GM12878 (cell line): ENCODE data around the gene ADARB1. TPM values are rescaled to one million over a fixed set of nuclear protein-coding genes. Genes with fewer than 3 reads are reported as not detected.

Experiments used
- ATAC-seq: fragments of 200-7000 bp; cut with Tn5 transposase; 3 replicates; pipeline ENCODE4 v1.9.1; 2020; ENCODE audit warnings: mild to moderate bottlenecking, moderate library complexity
- BruUV-seq: library from RNA; stranded (reverse); fragments of 400-500 nt; replicated peaks from 2 replicates; lab custom pipeline; 2021; lab: Mats Ljungman, UMichigan
- CTCF ChIA-PET: fragments of 300-600 bp; sonication (Branson Sonifier 250); formaldehyde crosslinking; extraction: SDS; loops from one replicate; lab custom pipeline; 2021; ENCODE audit warnings: inconsistent platforms; lab: Yijun Ruan, JAX
- POLR2A ChIA-PET: fragments of 350-600 bp; formaldehyde crosslinking; extraction: SDS; loops from one replicate; lab custom pipeline; 2021; ENCODE audit warnings: inconsistent platforms; lab: Charles Lee
- RAD21 ChIA-PET: fragments of 300-600 bp; sonication (Branson Sonifier 250); formaldehyde crosslinking; loops from one replicate; lab custom pipeline; 2023; ENCODE audit warnings: antibody characterized with exemption; ENCODE audit not compliant: unreplicated experiment; lab: Charles Lee
- SMC1A ChIA-PET: fragments of 300-600 bp; sonication (Branson Sonifier 250); formaldehyde crosslinking; loops from one replicate; lab custom pipeline; 2023; ENCODE audit not compliant: unreplicated experiment, uncharacterized antibody; lab: Charles Lee
- DNase-seq: peaks from one replicate; pipeline ENCODE4 v3.0.0-alpha.2; 2011; ENCODE audit warnings: low read depth, low spot score
- FAIRE-seq: peaks from 3 replicates; lab custom pipeline; 2011; peaks lifted over from hg19 to GRCh38; lab: Jason Lieb, UNC
- H2AFZ ChIP-seq: 2 replicates; pipeline ENCODE4 v1.6.0; 2011; ENCODE audit warnings: low read depth, low read length, control low read depth; ENCODE audit not compliant: control insufficient read depth
- H3K27ac ChIP-seq: 2 replicates; pipeline ENCODE4 v1.5.1; 2011; ENCODE audit warnings: control low read depth; ENCODE audit not compliant: control insufficient read depth, insufficient read depth
- H3K27me3 ChIP-seq, 2 experiments: replicated peaks in 1 of 2; 2 replicates each; pipeline versions ENCODE4 v1.6.0 to v1.6.1; 2011; ENCODE audit warnings: low read length in 1 of 2; ENCODE audit not compliant: control insufficient read depth in 2 of 2, insufficient read depth in 2 of 2
- H3K36me3 ChIP-seq, 2 experiments: 2 replicates each; pipeline ENCODE4 v1.5.1; 2011; ENCODE audit warnings: low read length in 1 of 2; ENCODE audit not compliant: control insufficient read depth in 2 of 2, insufficient read depth in 2 of 2
- H3K4me1 ChIP-seq: 2 replicates; pipeline ENCODE4 v1.6.1; 2011; ENCODE audit warnings: mild to moderate bottlenecking, low read length, moderate library complexity, mixed read lengths; ENCODE audit not compliant: control insufficient read depth, insufficient read depth
- H3K4me2 ChIP-seq: 2 replicates; pipeline ENCODE4 v1.6.0; 2011; ENCODE audit warnings: control low read depth; ENCODE audit not compliant: control insufficient read depth, insufficient read depth
- H3K4me3 ChIP-seq: fragments of 200-600 bp; sonication (generic); 2 replicates; pipeline ENCODE4 v1.5.1; 2016
- H3K79me2 ChIP-seq: 2 replicates; pipeline ENCODE4 v1.6.0; 2011; ENCODE audit warnings: low read length; ENCODE audit not compliant: control insufficient read depth, insufficient read depth
- H3K9ac ChIP-seq: 2 replicates; pipeline ENCODE4 v1.8.0; 2011; ENCODE audit warnings: low read length, control low read depth, mixed read lengths; ENCODE audit not compliant: control insufficient read depth, insufficient read depth
- H3K9me3 ChIP-seq: replicated peaks from 3 replicates; pipeline ENCODE4 v1.5.1; 2011; ENCODE audit warnings: mild to moderate bottlenecking, low read length; ENCODE audit not compliant: control insufficient read depth, insufficient read depth
- H4K20me1 ChIP-seq: 2 replicates; pipeline ENCODE4 v1.6.0; 2011; ENCODE audit not compliant: control insufficient read depth, insufficient read depth
- BMI1 ChIP-seq: fragments of 450-650 bp; IDR thresholded peaks from 2 replicates; pipeline ENCODE4 v1.6.1; 2016; ENCODE audit warnings: mild to moderate bottlenecking, moderate library complexity, borderline replicate concordance
- DPF2 ChIP-seq: fragments of 450-650 bp; IDR thresholded peaks from 2 replicates; pipeline ENCODE4 v1.6.1; 2017; ENCODE audit warnings: mild to moderate bottlenecking
- KDM1A ChIP-seq: fragments of 200-600 bp; sonication (generic); IDR thresholded peaks from 2 replicates; pipeline ENCODE4 v1.6.1; 2016; ENCODE audit warnings: borderline replicate concordance
- MEF2B ChIP-seq: fragments of 450-650 bp; IDR thresholded peaks from 2 replicates; pipeline ENCODE4 v1.6.1; 2018; ENCODE audit warnings: mild to moderate bottlenecking, moderate library complexity; ENCODE audit not compliant: partially characterized antibody, poor library complexity, severe bottlenecking
- TCF3 ChIP-seq: IDR thresholded peaks from 2 replicates; pipeline ENCODE4 v1.6.1; 2012; ENCODE audit warnings: low read depth, mild to moderate bottlenecking, low read length, borderline replicate concordance; ENCODE audit not compliant: insufficient read depth
- YY1 ChIP-seq: IDR thresholded peaks from 2 replicates; pipeline ENCODE4 v1.6.1; 2011; ENCODE audit warnings: low read depth, mild to moderate bottlenecking, low read length
- ZBTB40 ChIP-seq: fragments of 450-650 bp; IDR thresholded peaks from 2 replicates; pipeline ENCODE4 v1.6.1; 2016; ENCODE audit warnings: mild to moderate bottlenecking, moderate library complexity, borderline replicate concordance
- whole genome bisulfite sequencing: methylation state at CpG from one replicate; pipeline ENCODE4 v1.1.6; 2016; ENCODE audit warnings: low lambda C conversion rate; ENCODE audit not compliant: insufficient replicate concordance, insufficient coverage; ENCODE audit errors: missing lambda C conversion rate; 5-methylcytosine and 5-hydroxymethylcytosine counted together
- in situ Hi-C: fragments of 300-500 bp; cut with MboI; formaldehyde crosslinking; loops from 9 replicates; pipeline ENCODE4 v1.14.3; 2018; ENCODE audit warnings: mixed read lengths
- intact Hi-C: fragments of 100-400 bp; cut with micrococcal nuclease; formaldehyde crosslinking; loops from one replicate; pipeline ENCODE4 v1.14.2; 2022; ENCODE audit not compliant: unreplicated experiment
- polyA plus RNA-seq, 11 experiments: library from polyadenylated mRNA; depleted of rRNA in 4 of 11; unstranded in 6 of 11; stranded (reverse) in 5 of 11; fragments of >200 nt; fragmentation: Nextera tagmentation in 4 of 11; fragmentation: Illumina TruSeq in 1 of 11; extraction: Ambion mirVana in 4 of 11; extraction: Trizol in 1 of 11; gene quantifications; 1 replicate in 1 of 11; 2 replicates in 10 of 11; pipeline versions ENCODE4 v1.2.1 to v1.2.3, GENCODE V29; 2011 to 2016; ENCODE audit warnings: inconsistent platforms in 2 of 11, missing spikeins in 2 of 11, low read depth in 1 of 11
- total RNA-seq, 4 experiments: library from RNA; depleted of rRNA in 3 of 4; stranded (reverse); fragments of >200 nt in 3 of 4; fragmentation: Illumina TruSeq in 1 of 4; extraction: Trizol in 1 of 4; gene quantifications; 2 replicates each; pipeline versions ENCODE4 v1.2.1 to v1.2.3, GENCODE V29; 2013 to 2021
- TF ChIP-seq, protein P1 (sequence below): fragments of 450-650 bp; IDR thresholded peaks from 2 replicates; pipeline ENCODE4 v1.6.1; 2017; ENCODE audit warnings: low read depth, mild to moderate bottlenecking, moderate library complexity
- TF ChIP-seq, protein P2 (sequence below): fragments of 450-650 bp; IDR thresholded peaks from 2 replicates; pipeline ENCODE4 v1.6.1; 2014; ENCODE audit warnings: mild to moderate bottlenecking
- TF ChIP-seq, protein P3 (sequence below): fragments of 450-650 bp; IDR thresholded peaks from 2 replicates; pipeline ENCODE4 v1.6.1; 2017; ENCODE audit warnings: mild to moderate bottlenecking

ADARB1 gene
- total and polyA plus RNA-seq, 10 of the 15 experiments (the other 5 are each of a cell fraction or from before 2014, with no cell fraction given): 5.7 to 61.7 (median 25.3) TPM

- WGBS: 41% methylated on average over 3 of the region's 3 CpGs
- no peak overlapping the region for H3K9ac ChIP-seq
- no peak overlapping the region for H3K4me2 ChIP-seq
- ChIA-PET POLR2A (no interaction called here), RAD21 (no interaction called here), CTCF (interaction anchor here (8.8 kb wide), 1 partner anchor 15 kb away, joined by 236 read pairs; no protein-coding TSS in a partner anchor), SMC1A (no interaction called here)
- H2AFZ ChIP-seq: no peak overlapping the region
- no peaks in the 10 kb centered on the region for H4K20me1 ChIP-seq
- FAIRE-seq (no peak), DNase-seq (no peak), ATAC-seq (no peak)
- H3K4me1 ChIP-seq: no peaks in the 10 kb centered on the region
- in situ Hi-C loops: no loop called here
- H3K27me3 ChIP-seq: peaks cover 0 to 9% of the 10 kb centered on the region in 2 experiments; a peak in 1 of 4 replicates
- H3K36me3 ChIP-seq: peaks cover 0 to 2% of the 10 kb centered on the region in 2 experiments; a peak in 1 of 4 replicates
- H3K27ac ChIP-seq: no peak overlapping the region
- no peak overlapping the region for H3K4me3 ChIP-seq
- intact Hi-C loops: loop anchor here (5.0 kb wide), 2 partner anchors 93 to 143 kb away; partner anchors contain the start of gene POFUT2
- no TSS peak for BruUV-seq
- no peaks in the 10 kb centered on the region for H3K9me3 ChIP-seq
- TF ChIP-seq YY1 (no peak), MEF2B (no peak), KDM1A (no peak), ZBTB40 (no peak), DPF2 (no peak), BMI1 (no peak), TCF3 (no peak)
- TF ChIP-seq, protein P1, sequence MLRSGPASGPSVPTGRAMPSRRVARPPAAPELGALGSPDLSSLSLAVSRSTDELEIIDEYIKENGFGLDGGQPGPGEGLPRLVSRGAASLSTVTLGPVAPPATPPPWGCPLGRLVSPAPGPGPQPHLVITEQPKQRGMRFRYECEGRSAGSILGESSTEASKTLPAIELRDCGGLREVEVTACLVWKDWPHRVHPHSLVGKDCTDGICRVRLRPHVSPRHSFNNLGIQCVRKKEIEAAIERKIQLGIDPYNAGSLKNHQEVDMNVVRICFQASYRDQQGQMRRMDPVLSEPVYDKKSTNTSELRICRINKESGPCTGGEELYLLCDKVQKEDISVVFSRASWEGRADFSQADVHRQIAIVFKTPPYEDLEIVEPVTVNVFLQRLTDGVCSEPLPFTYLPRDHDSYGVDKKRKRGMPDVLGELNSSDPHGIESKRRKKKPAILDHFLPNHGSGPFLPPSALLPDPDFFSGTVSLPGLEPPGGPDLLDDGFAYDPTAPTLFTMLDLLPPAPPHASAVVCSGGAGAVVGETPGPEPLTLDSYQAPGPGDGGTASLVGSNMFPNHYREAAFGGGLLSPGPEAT: no peak
- TF ChIP-seq, protein P2, sequence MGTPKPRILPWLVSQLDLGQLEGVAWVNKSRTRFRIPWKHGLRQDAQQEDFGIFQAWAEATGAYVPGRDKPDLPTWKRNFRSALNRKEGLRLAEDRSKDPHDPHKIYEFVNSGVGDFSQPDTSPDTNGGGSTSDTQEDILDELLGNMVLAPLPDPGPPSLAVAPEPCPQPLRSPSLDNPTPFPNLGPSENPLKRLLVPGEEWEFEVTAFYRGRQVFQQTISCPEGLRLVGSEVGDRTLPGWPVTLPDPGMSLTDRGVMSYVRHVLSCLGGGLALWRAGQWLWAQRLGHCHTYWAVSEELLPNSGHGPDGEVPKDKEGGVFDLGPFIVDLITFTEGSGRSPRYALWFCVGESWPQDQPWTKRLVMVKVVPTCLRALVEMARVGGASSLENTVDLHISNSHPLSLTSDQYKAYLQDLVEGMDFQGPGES: no peak
- TF ChIP-seq, protein P3, sequence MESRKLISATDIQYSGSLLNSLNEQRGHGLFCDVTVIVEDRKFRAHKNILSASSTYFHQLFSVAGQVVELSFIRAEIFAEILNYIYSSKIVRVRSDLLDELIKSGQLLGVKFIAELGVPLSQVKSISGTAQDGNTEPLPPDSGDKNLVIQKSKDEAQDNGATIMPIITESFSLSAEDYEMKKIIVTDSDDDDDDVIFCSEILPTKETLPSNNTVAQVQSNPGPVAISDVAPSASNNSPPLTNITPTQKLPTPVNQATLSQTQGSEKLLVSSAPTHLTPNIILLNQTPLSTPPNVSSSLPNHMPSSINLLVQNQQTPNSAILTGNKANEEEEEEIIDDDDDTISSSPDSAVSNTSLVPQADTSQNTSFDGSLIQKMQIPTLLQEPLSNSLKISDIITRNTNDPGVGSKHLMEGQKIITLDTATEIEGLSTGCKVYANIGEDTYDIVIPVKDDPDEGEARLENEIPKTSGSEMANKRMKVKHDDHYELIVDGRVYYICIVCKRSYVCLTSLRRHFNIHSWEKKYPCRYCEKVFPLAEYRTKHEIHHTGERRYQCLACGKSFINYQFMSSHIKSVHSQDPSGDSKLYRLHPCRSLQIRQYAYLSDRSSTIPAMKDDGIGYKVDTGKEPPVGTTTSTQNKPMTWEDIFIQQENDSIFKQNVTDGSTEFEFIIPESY: no peak
- no peaks in the 10 kb centered on the region for H3K79me2 ChIP-seq
These were observed 69.5 kb downstream of the ADARB1 start for GRCh38 chr21:45143855-45144254.
